Chondrocyte (in vitro differentiated cells): ENCODE data around the gene ZNF683. TPM values are rescaled to one million over a fixed set of nuclear protein-coding genes. Genes with fewer than 3 reads are reported as not detected.
"Not testable (repeated sequence)": the region's sequence is repeated elsewhere in the genome, so short reads cannot be mapped to it uniquely, and the experiment has no call there.

ENCODE experiments used
- DNase-seq: peaks from one replicate; pipeline ENCODE4 v3.0.0; 2021; ENCODE audit warnings: mixed read lengths, low spot score
- H3K27ac Mint-ChIP-seq: one replicate; pipeline ENCODE4 v1.8.0; 2021; ENCODE audit warnings: mild to moderate bottlenecking, moderate library complexity, mixed read lengths; ENCODE audit not compliant: unreplicated experiment
- H3K27me3 Mint-ChIP-seq: 2 replicates; pipeline ENCODE4 v1.8.0; 2021; ENCODE audit warnings: low read depth, mixed read lengths
- H3K36me3 Mint-ChIP-seq: 2 replicates; pipeline ENCODE4 v1.8.0; 2021; ENCODE audit warnings: low read depth, mixed read lengths
- H3K4me1 Mint-ChIP-seq: 2 replicates; pipeline ENCODE4 v1.8.0; 2021; ENCODE audit warnings: low read depth, mild to moderate bottlenecking, mixed read lengths
- H3K4me3 Mint-ChIP-seq: one replicate; pipeline ENCODE4 v1.8.0; 2021; ENCODE audit warnings: mild to moderate bottlenecking, moderate library complexity, mixed read lengths; ENCODE audit not compliant: unreplicated experiment
- H3K9me3 Mint-ChIP-seq: 2 replicates; pipeline ENCODE4 v1.8.0; 2021; ENCODE audit warnings: low read depth, mixed read lengths
- CTCF ChIP-seq: fragments of 200-600 bp; sonication (generic); IDR thresholded peaks from 2 replicates; pipeline ENCODE4 v1.5.0; 2021; ENCODE audit warnings: antibody characterized with exemption, mild to moderate bottlenecking, moderate library complexity
- total RNA-seq: library from RNA; stranded (reverse); gene quantifications from 3 replicates; pipeline ENCODE4 v1.2.1, GENCODE V29; 2021

Gene ZNF683
- total RNA-seq, 1 donor from 2014 or later: not detected

- no peak overlapping the region for H3K4me3 Mint-ChIP-seq
- no peak for TF ChIP-seq CTCF
- no peak for DNase-seq
- no peaks in the 10 kb centered on the region for H3K9me3 Mint-ChIP-seq
- no peak overlapping the region for H3K27ac Mint-ChIP-seq
- peaks cover 4% of the 10 kb centered on the region for H3K27me3 Mint-ChIP-seq
- no peaks in the 10 kb centered on the region for H3K36me3 Mint-ChIP-seq
- peaks cover 6% of the 10 kb centered on the region for H3K4me1 Mint-ChIP-seq
Measured at GRCh38 chr1:26330276-26330675, 42.3 kb downstream of the ZNF683 start.

GRCh38 chr1:26329380-26329779, 43.2 kb downstream of the ZNF683 start:
- not testable (repeated sequence) for DNase-seq, H3K9me3 Mint-ChIP-seq, H3K36me3 Mint-ChIP-seq, H3K4me3 Mint-ChIP-seq, H3K27me3 Mint-ChIP-seq, H3K27ac Mint-ChIP-seq, H3K4me1 Mint-ChIP-seq

DNA sequence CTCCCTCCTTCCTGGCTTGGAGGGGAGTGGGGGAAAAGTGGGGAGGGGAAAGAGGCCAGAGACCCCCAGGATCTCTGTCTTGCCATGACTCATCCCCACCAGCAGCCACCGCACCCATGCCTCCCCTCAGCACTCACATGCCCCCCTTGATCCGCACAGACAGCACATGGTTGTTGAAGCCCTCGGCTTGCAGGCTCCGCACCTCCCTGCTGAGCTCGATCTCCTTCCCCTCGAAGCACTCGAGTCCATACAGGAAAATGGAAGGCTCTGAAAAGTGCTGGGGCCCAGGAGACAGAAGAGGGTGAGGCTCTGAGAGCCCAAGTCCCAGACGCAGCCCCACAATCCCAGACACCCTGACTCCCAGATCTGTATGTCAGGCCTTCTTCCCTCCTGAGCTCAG, 44.0 kb downstream of the ZNF683 start:
- DNase-seq: no peak
- Mint-ChIP-seq H3K27me3 (peaks cover 4% of the 10 kb centered on the region), H3K9me3 (no peaks in the 10 kb centered on the region), H3K27ac (no peak overlapping the region), H3K36me3 (no peaks in the 10 kb centered on the region), H3K4me3 (no peak overlapping the region), H3K4me1 (peaks cover 6% of the 10 kb centered on the region)
- no peak for TF ChIP-seq CTCF

GRCh38 chr1:26327956-26328362, 44.6 kb downstream of the ZNF683 start:
- peaks cover 6% of the 10 kb centered on the region for H3K4me1 Mint-ChIP-seq
- H3K9me3 Mint-ChIP-seq: no peaks in the 10 kb centered on the region
- no peak overlapping the region for H3K4me3 Mint-ChIP-seq
- no peak for TF ChIP-seq CTCF
- DNase-seq: no peak
- peaks cover 4% of the 10 kb centered on the region for H3K27me3 Mint-ChIP-seq
- H3K27ac Mint-ChIP-seq: no peak overlapping the region
- H3K36me3 Mint-ChIP-seq: no peaks in the 10 kb centered on the region

GRCh38 chr1:26324550-26324949, 48.0 kb downstream of the ZNF683 start:
- Mint-ChIP-seq H3K4me3 (no peak overlapping the region), H3K9me3 (no peaks in the 10 kb centered on the region), H3K27me3 (no peaks in the 10 kb centered on the region), H3K4me1 (peaks cover 5% of the 10 kb centered on the region), H3K27ac (no peak overlapping the region), H3K36me3 (no peaks in the 10 kb centered on the region)
- TF ChIP-seq CTCF: no peak
- no peak for DNase-seq

DNA sequence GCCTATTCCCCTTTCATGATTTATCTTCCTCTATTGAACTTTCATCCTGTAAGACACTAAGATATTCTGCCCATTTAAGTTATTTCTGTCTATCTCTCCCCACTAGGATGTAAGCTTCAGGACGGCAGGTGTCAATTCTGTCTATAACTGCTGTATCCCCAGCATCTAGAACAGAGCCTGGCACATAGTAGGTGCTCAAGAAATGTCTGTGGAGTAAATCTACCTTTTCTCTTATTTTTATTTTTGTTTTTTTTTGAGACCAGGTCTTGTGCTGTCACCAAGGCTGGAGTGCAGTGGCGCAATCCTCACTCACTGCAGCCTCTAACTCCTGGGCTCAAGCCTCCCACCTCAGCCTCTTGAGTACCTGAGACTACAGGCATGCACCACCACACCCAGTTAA, 49.2 kb downstream of the ZNF683 start:
- Mint-ChIP-seq H3K27me3 (no peaks in the 10 kb centered on the region), H3K9me3 (no peaks in the 10 kb centered on the region), H3K4me3 (no peak overlapping the region), H3K4me1 (peaks cover 5% of the 10 kb centered on the region), H3K36me3 (no peaks in the 10 kb centered on the region), H3K27ac (no peak overlapping the region)
- TF ChIP-seq CTCF: no peak
- no peak for DNase-seq
